Chondrocyte (in vitro differentiated cells): ENCODE measurements around the gene TMEM40. TPM values are rescaled to one million over a fixed set of nuclear protein-coding genes. Genes with fewer than 3 reads are reported as not detected.
"Not testable (repeated sequence)": the region's sequence is repeated elsewhere in the genome, so short reads cannot be mapped to it uniquely, and the experiment has no call there.

Experiments
- DNase-seq: peaks from one replicate; pipeline ENCODE4 v3.0.0; 2021; ENCODE audit warnings: mixed read lengths, low spot score
- H3K27ac Mint-ChIP-seq: one replicate; pipeline ENCODE4 v1.8.0; 2021; ENCODE audit warnings: mild to moderate bottlenecking, moderate library complexity, mixed read lengths; ENCODE audit not compliant: unreplicated experiment
- H3K27me3 Mint-ChIP-seq: 2 replicates; pipeline ENCODE4 v1.8.0; 2021; ENCODE audit warnings: low read depth, mixed read lengths
- H3K36me3 Mint-ChIP-seq: 2 replicates; pipeline ENCODE4 v1.8.0; 2021; ENCODE audit warnings: low read depth, mixed read lengths
- H3K4me1 Mint-ChIP-seq: 2 replicates; pipeline ENCODE4 v1.8.0; 2021; ENCODE audit warnings: low read depth, mild to moderate bottlenecking, mixed read lengths
- H3K4me3 Mint-ChIP-seq: one replicate; pipeline ENCODE4 v1.8.0; 2021; ENCODE audit warnings: mild to moderate bottlenecking, moderate library complexity, mixed read lengths; ENCODE audit not compliant: unreplicated experiment
- H3K9me3 Mint-ChIP-seq: 2 replicates; pipeline ENCODE4 v1.8.0; 2021; ENCODE audit warnings: low read depth, mixed read lengths
- total RNA-seq: library from RNA; stranded (reverse); gene quantifications from 3 replicates; pipeline ENCODE4 v1.2.1, GENCODE V29; 2021
- TF ChIP-seq, protein P1 (sequence below): fragments of 200-600 bp; sonication (generic); IDR thresholded peaks from 2 replicates; pipeline ENCODE4 v1.5.0; 2021; ENCODE audit warnings: antibody characterized with exemption, mild to moderate bottlenecking, moderate library complexity

The TMEM40 gene
- total RNA-seq, 1 donor from 2014 or later = not detected

- Mint-ChIP-seq H3K4me1 (no peaks in the 10 kb centered on the region), H3K36me3 (no peaks in the 10 kb centered on the region), H3K27me3 (peaks cover 10% of the 10 kb centered on the region), H3K9me3 (no peaks in the 10 kb centered on the region), H3K4me3 (no peak overlapping the region), H3K27ac (no peak overlapping the region)
- TF ChIP-seq, protein P1, sequence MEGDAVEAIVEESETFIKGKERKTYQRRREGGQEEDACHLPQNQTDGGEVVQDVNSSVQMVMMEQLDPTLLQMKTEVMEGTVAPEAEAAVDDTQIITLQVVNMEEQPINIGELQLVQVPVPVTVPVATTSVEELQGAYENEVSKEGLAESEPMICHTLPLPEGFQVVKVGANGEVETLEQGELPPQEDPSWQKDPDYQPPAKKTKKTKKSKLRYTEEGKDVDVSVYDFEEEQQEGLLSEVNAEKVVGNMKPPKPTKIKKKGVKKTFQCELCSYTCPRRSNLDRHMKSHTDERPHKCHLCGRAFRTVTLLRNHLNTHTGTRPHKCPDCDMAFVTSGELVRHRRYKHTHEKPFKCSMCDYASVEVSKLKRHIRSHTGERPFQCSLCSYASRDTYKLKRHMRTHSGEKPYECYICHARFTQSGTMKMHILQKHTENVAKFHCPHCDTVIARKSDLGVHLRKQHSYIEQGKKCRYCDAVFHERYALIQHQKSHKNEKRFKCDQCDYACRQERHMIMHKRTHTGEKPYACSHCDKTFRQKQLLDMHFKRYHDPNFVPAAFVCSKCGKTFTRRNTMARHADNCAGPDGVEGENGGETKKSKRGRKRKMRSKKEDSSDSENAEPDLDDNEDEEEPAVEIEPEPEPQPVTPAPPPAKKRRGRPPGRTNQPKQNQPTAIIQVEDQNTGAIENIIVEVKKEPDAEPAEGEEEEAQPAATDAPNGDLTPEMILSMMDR = no peak
- DNase-seq = no peak
Measured at GRCh38 chr3:12702501-12702900, 56.6 kb downstream of the TMEM40 start.

DNA sequence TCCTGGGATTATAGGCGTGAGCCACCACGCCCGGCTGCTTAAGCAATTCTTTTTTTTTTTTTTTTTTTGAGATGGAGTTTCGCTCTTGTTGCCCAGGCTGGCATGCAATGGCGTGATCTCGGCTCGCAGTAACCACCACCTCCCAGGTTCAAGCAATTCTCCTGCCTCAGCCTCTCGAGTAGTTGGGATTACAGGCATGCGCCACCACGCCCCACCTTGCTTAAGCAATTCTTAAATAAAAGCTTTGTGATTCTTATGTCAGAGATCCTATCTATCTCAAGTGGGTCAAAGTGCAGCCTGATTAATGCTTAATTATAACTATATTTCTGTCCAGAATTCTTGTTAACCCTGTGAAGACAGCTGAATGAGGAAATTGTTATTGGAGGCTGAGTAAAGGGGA is 57.5 kb downstream of the TMEM40 start:
- H3K27me3 Mint-ChIP-seq, DNase-seq, H3K4me3 Mint-ChIP-seq, H3K9me3 Mint-ChIP-seq, H3K4me1 Mint-ChIP-seq, H3K27ac Mint-ChIP-seq, H3K36me3 Mint-ChIP-seq: not testable (repeated sequence)

DNA sequence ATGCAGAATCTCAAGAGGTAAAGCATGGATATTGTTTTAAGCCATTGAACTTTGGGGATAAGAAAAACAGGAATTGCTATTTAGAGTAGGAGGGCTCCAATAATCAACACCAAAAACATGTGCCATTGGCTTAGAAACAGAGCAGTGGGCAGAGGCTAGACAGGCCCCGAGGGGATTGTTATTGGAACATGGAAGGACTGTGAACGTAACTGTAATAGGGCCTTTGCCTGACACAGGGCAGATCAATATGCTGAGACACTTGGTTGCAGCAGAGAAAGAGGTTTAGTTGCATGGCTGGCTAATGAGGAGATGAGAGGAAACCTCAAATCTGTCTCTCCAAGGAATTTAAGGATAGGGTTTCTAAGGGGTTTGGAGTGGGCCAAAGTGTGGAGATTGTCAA is 58.3 kb downstream of the TMEM40 start:
- TF ChIP-seq, protein P1 = no peak
- no peak for DNase-seq
- Mint-ChIP-seq H3K36me3 (no peaks in the 10 kb centered on the region), H3K9me3 (no peaks in the 10 kb centered on the region), H3K27ac (no peak overlapping the region), H3K27me3 (peaks cover 7% of the 10 kb centered on the region), H3K4me3 (no peak overlapping the region), H3K4me1 (no peaks in the 10 kb centered on the region)

- TF ChIP-seq, protein P1 = no peak
- H3K27ac Mint-ChIP-seq = no peak overlapping the region
Measured at GRCh38 chr3:12695916-12696315, 63.1 kb downstream of the TMEM40 start.

DNA sequence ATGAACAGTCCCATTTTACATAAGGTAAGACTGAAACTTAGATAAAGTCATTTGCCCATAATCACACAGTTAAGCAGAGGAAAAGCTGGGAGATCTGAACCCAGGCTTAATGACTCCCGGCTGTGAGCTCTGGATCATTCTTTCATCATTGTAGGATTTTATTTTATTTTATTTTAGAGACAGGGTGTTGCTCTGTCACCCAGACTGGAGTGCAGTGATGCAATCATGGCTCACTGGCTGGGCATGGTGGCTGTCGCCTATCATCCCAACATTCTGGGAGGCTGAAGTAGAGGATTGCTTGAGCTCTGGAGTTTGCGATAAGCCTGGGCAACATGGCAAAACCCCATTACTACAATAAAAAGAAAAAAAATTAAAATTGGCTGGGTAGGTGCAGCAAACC is 63.9 kb downstream of the TMEM40 start:
- H3K27me3 Mint-ChIP-seq = no peaks in the 10 kb centered on the region
- no peak overlapping the region for H3K4me3 Mint-ChIP-seq
- DNase-seq = no peak
- H3K9me3 Mint-ChIP-seq = no peaks in the 10 kb centered on the region
- TF ChIP-seq, protein P1 = no peak
- H3K27ac Mint-ChIP-seq = no peak overlapping the region
- H3K36me3 Mint-ChIP-seq = no peaks in the 10 kb centered on the region
- peaks cover 15% of the 10 kb centered on the region for H3K4me1 Mint-ChIP-seq

More at GRCh38 chr3:12695916-12696315, 63.1 kb downstream of the TMEM40 start:
- Mint-ChIP-seq H3K4me3 (no peak overlapping the region), H3K4me1 (peaks cover 15% of the 10 kb centered on the region), H3K36me3 (no peaks in the 10 kb centered on the region), H3K9me3 (no peaks in the 10 kb centered on the region), H3K27me3 (no peaks in the 10 kb centered on the region)
- no peak for DNase-seq

DNA sequence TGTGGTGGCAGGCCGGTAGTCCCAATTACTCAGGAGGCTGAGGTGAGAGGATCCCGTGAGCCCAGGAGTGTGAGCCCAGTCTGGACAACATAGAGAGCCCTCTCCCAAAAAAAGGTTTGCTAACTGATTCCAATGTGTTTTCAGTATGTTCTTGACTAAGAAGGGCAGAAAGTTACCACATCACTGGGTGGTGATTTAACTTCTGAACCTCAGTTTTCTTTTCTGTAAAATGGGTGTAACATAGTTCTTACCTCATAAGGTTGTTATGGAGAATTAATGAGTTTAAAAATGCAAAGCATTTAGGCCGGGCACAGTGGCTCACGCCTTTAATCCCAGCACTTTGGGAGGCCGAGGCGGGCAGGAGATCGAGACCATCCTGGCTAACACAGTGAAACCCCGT is 66.6 kb downstream of the TMEM40 start:
- Mint-ChIP-seq H3K36me3 (no peaks in the 10 kb centered on the region), H3K27ac (no peak overlapping the region), H3K4me1 (peaks cover 15% of the 10 kb centered on the region), H3K4me3 (no peak overlapping the region), H3K9me3 (no peaks in the 10 kb centered on the region), H3K27me3 (peaks cover 3% of the 10 kb centered on the region)
- TF ChIP-seq, protein P1 = no peak
- DNase-seq = no peak
